B cell (primary cell): ENCODE results near the gene TMPRSS11D. TPM values are rescaled to one million over a fixed set of nuclear protein-coding genes. Genes with fewer than 3 reads are reported as not detected.

Source experiments
- ATAC-seq: fragments of 200-7000 bp; cut with Tn5 transposase; one replicate; pipeline ENCODE4 v1.10.0; 2021; ENCODE audit warnings: low read depth, mild to moderate bottlenecking, moderate number of reproducible peaks, moderate library complexity
- CTCF ChIA-PET: fragments of 350-600 bp; sonication (Branson Sonifier 250); formaldehyde crosslinking; loops from one replicate; lab custom pipeline; 2021; ENCODE audit warnings: antibody characterized with exemption, inconsistent platforms; lab: Charles Lee
- POLR2A ChIA-PET: fragments of 350-600 bp; sonication (Branson Sonifier 250); formaldehyde crosslinking; loops from one replicate; lab custom pipeline; 2021; ENCODE audit warnings: antibody characterized with exemption; lab: Charles Lee
- DNase-seq: peaks from one replicate; pipeline ENCODE4 v3.0.0; 2013
- H2AFZ ChIP-seq: 2 replicates; pipeline ENCODE4 v1.6.1; 2012; ENCODE audit warnings: mild to moderate bottlenecking, low read depth, low read length; ENCODE audit not compliant: insufficient read depth, poor library complexity, severe bottlenecking
- H3K27ac ChIP-seq, 2 donors: 1 replicate in 1 of 2; 2 replicates in 1 of 2; pipeline ENCODE4 v1.5.1; 2012 to 2013; ENCODE audit warnings: low read length in 2 of 2, mild to moderate bottlenecking in 2 of 2, moderate library complexity in 1 of 2
- H3K27me3 ChIP-seq, 4 experiments: fragments of 200-600 bp in 1 of 4; sonication (generic) in 1 of 4; replicated peaks in 1 of 4; 1 replicate in 2 of 4; 2 replicates in 2 of 4; pipeline versions ENCODE4 v1.6.1 to v1.7.0; 2013 to 2016; ENCODE audit warnings: low read length in 3 of 4, mild to moderate bottlenecking in 2 of 4, mixed read lengths in 1 of 4, moderate library complexity in 1 of 4; ENCODE audit not compliant: insufficient read depth in 4 of 4, control insufficient read depth in 3 of 4; ENCODE audit errors: control extremely low read depth in 1 of 4
- H3K36me3 ChIP-seq, 2 experiments: replicated peaks in 1 of 2; 1 replicate in 1 of 2; 2 replicates in 1 of 2; pipeline versions ENCODE4 v1.6.1 to v1.7.1; 2013; ENCODE audit warnings: low read length in 1 of 2; ENCODE audit not compliant: insufficient read depth in 2 of 2, control insufficient read depth in 1 of 2; ENCODE audit errors: control extremely low read depth in 1 of 2, extremely low read depth in 1 of 2
- H3K4me1 ChIP-seq, 2 donors: fragments of 200-600 bp in 1 of 2; sonication (generic) in 1 of 2; 1 replicate in 1 of 2; 2 replicates in 1 of 2; pipeline versions ENCODE4 v1.5.1 to v1.6.1; 2013 to 2017; ENCODE audit warnings: low read length in 2 of 2; ENCODE audit not compliant: control insufficient read depth in 2 of 2, insufficient read depth in 2 of 2
- H3K4me2 ChIP-seq: replicated peaks from 2 replicates; pipeline ENCODE3; 2012; ENCODE audit warnings: mild to moderate bottlenecking, low read depth, low read length; ENCODE audit not compliant: poor library complexity, severe bottlenecking
- H3K4me3 ChIP-seq, 5 experiments: fragments of 200-600 bp in 1 of 5; sonication (generic) in 1 of 5; 1 replicate in 3 of 5; 2 replicates in 2 of 5; pipeline versions ENCODE4 v1.5.1 to v1.7.0; 2011 to 2016; ENCODE audit warnings: low read length in 4 of 5, mild to moderate bottlenecking in 4 of 5, low read depth in 2 of 5, control low read depth in 1 of 5, moderate library complexity in 1 of 5; ENCODE audit not compliant: insufficient read depth in 1 of 5; ENCODE audit errors: control extremely low read depth in 1 of 5, extremely low read depth in 1 of 5
- H3K79me2 ChIP-seq: fragments of 200-600 bp; sonication (generic); one replicate; pipeline ENCODE4 v1.6.0; 2016; ENCODE audit warnings: low read length; ENCODE audit not compliant: control insufficient read depth, insufficient read depth
- H3K9ac ChIP-seq: fragments of 200-600 bp; sonication (generic); 2 replicates; pipeline ENCODE4 v1.6.1; 2017; ENCODE audit warnings: mild to moderate bottlenecking, low read length, moderate library complexity
- H3K9me3 ChIP-seq, 3 donors: one replicate each; pipeline versions ENCODE4 v1.6.1 to v1.7.1; 2013; ENCODE audit warnings: low read length in 2 of 3; ENCODE audit not compliant: control insufficient read depth in 2 of 3, insufficient read depth in 1 of 3; ENCODE audit errors: control extremely low read depth in 1 of 3
- H4K20me1 ChIP-seq: 2 replicates; pipeline ENCODE4 v1.6.0; 2012; ENCODE audit warnings: mild to moderate bottlenecking, low read length; ENCODE audit not compliant: insufficient read depth, control insufficient read depth, poor library complexity, severe bottlenecking
- H3K27ac Mint-ChIP-seq: one replicate; pipeline ENCODE4 v1.8.0; 2021; ENCODE audit warnings: mixed read lengths
- H3K27me3 Mint-ChIP-seq: one replicate; pipeline ENCODE4 v1.8.0; 2021; ENCODE audit warnings: mixed read lengths
- H3K4me1 Mint-ChIP-seq: one replicate; pipeline ENCODE4 v1.8.0; 2021; ENCODE audit warnings: mixed read lengths
- H3K4me3 Mint-ChIP-seq: one replicate; pipeline ENCODE4 v1.8.0; 2021; ENCODE audit warnings: mixed read lengths
- H3K9me3 Mint-ChIP-seq: one replicate; pipeline ENCODE4 v1.8.0; 2022; ENCODE audit warnings: mixed read lengths; ENCODE audit not compliant: insufficient read depth
- EZH2 ChIP-seq: IDR thresholded peaks from 2 replicates; pipeline ENCODE4 v1.6.1; 2012; ENCODE audit warnings: borderline replicate concordance, low read depth, mild to moderate bottlenecking, moderate library complexity, low read length; ENCODE audit not compliant: insufficient read depth, poor library complexity, severe bottlenecking
- WGBS: methylation state at CpG from one replicate; pipeline ENCODE4 v1.1.5; 2013; ENCODE audit warnings: missing lambda C conversion rate; ENCODE audit not compliant: insufficient coverage; 5-methylcytosine and 5-hydroxymethylcytosine counted together
- intact Hi-C: fragments of 100-400 bp; cut with micrococcal nuclease; formaldehyde crosslinking; loops from one replicate; pipeline ENCODE4 v1.10.0; 2022
- polyA plus RNA-seq: library from polyadenylated mRNA; depleted of rRNA; stranded (reverse); fragments of >200 nt; gene quantifications from 2 replicates; pipeline ENCODE4 v1.2.3, GENCODE V29; 2012
- total RNA-seq, 2 donors: library from RNA; stranded (reverse); fragments of 120-200 nt in 1 of 2; gene quantifications; 1 replicate in 1 of 2; 2 replicates in 1 of 2; pipeline versions ENCODE4 v1.2.3 to v1.2.4, GENCODE V29; 2013 to 2022
- TF ChIP-seq, protein P1 (sequence below): fragments of 200-600 bp; IDR thresholded peaks from one replicate; pipeline ENCODE4 v1.8.0; 2022; ENCODE audit warnings: antibody characterized with exemption, mild to moderate bottlenecking

The TMPRSS11D gene
- total and polyA plus RNA-seq, 2 donors (not counting 1 experiment from before 2014, with no cell fraction given) = not detected

DNA sequence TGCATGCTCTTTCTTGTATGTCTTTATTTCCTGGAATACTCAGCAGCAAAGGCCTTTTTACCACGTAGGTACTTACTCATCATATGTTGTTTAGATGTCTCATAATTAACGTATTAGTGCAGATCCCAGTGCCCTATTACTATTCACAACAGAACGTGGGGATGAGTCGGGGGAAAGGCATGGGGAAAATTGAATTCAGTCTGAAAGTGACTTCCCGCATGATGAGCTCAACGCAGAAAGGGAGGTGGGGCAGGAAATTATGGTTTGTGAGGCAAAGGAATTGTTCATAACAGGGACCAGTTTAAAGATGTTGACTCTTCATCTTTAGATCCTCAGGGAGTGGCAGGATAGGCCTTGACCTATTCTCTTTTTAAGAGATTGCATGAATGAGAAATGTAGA, 2.0 kb upstream of the TMPRSS11D start:
- intact Hi-C loops = no loop called here
- Histone ChIP-seq H3K9ac (no peak overlapping the region), H3K4me3 (no peak overlapping the region), H3K4me2 (no peak overlapping the region), H2AFZ (no peak overlapping the region), H3K9me3 (no peaks in the 10 kb centered on the region), H3K36me3 (no peaks in the 10 kb centered on the region), H3K79me2 (no peaks in the 10 kb centered on the region), H3K27ac (no peak overlapping the region), H3K4me1 (no peaks in the 10 kb centered on the region), H4K20me1 (no peaks in the 10 kb centered on the region), H3K27me3 (no peaks in the 10 kb centered on the region)
- CTCF ChIA-PET = no interaction called here
- POLR2A ChIA-PET = no interaction called here
- H3K27me3 Mint-ChIP-seq = peaks cover 15% of the 10 kb centered on the region
- peaks cover 3% of the 10 kb centered on the region for H3K4me1 Mint-ChIP-seq
- no peak for ATAC-seq
- H3K4me3 Mint-ChIP-seq = no peak overlapping the region
- 78% methylated on average over 2 of the region's 6 CpGs for WGBS
- H3K9me3 Mint-ChIP-seq = no peaks in the 10 kb centered on the region
- H3K27ac Mint-ChIP-seq = no peak overlapping the region
- no peak for DNase-seq
- TF ChIP-seq, protein P1, sequence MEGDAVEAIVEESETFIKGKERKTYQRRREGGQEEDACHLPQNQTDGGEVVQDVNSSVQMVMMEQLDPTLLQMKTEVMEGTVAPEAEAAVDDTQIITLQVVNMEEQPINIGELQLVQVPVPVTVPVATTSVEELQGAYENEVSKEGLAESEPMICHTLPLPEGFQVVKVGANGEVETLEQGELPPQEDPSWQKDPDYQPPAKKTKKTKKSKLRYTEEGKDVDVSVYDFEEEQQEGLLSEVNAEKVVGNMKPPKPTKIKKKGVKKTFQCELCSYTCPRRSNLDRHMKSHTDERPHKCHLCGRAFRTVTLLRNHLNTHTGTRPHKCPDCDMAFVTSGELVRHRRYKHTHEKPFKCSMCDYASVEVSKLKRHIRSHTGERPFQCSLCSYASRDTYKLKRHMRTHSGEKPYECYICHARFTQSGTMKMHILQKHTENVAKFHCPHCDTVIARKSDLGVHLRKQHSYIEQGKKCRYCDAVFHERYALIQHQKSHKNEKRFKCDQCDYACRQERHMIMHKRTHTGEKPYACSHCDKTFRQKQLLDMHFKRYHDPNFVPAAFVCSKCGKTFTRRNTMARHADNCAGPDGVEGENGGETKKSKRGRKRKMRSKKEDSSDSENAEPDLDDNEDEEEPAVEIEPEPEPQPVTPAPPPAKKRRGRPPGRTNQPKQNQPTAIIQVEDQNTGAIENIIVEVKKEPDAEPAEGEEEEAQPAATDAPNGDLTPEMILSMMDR = no peak
- no peak for TF ChIP-seq EZH2

DNA sequence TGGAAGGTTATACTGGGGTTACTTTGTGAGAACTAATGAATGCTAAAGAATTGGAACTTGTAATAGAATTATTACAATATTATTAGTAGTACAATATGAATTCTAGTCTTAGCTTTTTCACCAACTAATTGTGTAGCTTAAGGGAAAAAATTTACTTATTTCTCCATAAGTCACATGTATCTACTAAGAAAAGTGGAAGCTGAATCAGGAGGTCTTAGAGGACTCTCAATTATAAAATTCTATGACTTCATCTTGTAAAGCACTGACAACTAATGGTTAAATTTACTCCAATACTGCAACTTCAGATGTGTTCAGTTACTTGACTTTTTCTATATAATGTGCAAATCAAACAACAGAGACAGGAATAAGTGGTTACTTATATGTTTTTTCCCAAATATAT, 899 bp upstream of the TMPRSS11D start:
- Mint-ChIP-seq H3K4me1 (peaks cover under 1% of the 10 kb centered on the region), H3K4me3 (no peak overlapping the region), H3K27ac (no peak overlapping the region), H3K27me3 (peaks cover 15% of the 10 kb centered on the region), H3K9me3 (no peaks in the 10 kb centered on the region)
- intact Hi-C loops = no loop called here
- Histone ChIP-seq H3K4me3 (no peak overlapping the region), H3K27ac (no peak overlapping the region), H2AFZ (no peak overlapping the region), H4K20me1 (no peaks in the 10 kb centered on the region), H3K9ac (no peak overlapping the region), H3K9me3 (no peaks in the 10 kb centered on the region), H3K4me1 (no peaks in the 10 kb centered on the region), H3K27me3 (no peaks in the 10 kb centered on the region), H3K4me2 (no peak overlapping the region), H3K36me3 (no peaks in the 10 kb centered on the region), H3K79me2 (no peaks in the 10 kb centered on the region)
- TF ChIP-seq, protein P1 = no peak
- TF ChIP-seq EZH2 = no peak
- no peak for DNase-seq
- ChIA-PET CTCF (no interaction called here), POLR2A (no interaction called here)
- ATAC-seq = no peak
